Measurements from ENCODE around the gene LGMN.
"Not testable (repeated sequence)": the region's sequence is repeated elsewhere in the genome, so short reads cannot be mapped to it uniquely, and the experiment has no call there.

LGMN gene

DNA sequence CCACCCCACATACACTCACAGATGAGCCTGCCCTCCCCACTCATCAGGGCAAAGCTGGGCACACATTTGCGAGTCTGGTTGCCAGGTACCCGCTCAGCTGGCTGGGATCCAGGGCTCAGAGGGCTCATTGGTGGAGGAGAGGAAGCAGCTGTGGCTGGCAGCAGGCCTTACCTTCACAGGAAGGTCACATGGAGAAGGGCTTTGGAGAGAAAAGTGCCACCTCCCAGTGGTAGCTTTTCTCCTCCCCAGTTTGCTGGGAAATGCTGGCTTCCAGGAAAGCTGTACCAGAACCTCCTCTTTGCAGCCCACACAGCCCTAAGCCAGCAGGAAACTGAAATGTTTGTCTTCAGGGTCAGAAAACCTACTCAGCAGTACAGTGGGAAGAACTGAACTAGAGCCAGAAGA is 55.6 kb downstream of the LGMN start:
- DNase-seq, result peak; percentile 97

- peak; percentile 58 for DNase-seq
Measured at GRCh38 chr14:92690171-92691011, 58.0 kb downstream of the LGMN start.

GRCh38 chr14:92688434-92689375 is 59.7 kb downstream of the LGMN start:
- no peak for DNase-seq

GRCh38 chr14:92687681-92688433 is 60.6 kb downstream of the LGMN start:
- DNase-seq, result peak; percentile 56

DNA sequence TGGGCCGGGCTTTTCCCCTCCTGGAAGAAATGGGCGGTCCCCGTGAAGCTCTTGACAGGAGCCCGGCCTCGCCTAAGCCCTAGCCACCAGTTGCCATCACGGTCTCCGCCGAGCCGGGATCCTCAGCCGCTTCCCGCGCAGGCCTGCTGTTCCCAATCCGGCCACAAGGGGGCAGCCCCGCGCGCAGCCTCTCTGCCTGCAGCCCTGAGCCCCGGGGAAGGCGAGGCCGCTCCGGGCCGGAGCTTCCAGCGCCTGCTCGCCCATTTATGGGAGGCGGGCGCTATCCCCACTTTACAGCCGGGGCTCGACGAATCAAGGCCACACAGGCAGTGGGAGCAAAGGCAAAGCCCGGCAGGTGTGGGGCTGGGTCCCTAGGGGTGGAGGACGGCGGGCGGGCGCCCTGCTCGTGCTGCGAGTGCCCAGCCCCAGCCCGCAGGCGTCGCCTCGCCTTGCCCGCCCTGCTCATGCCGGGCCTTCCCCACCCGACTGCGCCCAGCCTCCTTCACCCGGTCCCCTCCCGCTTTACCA is 61.5 kb downstream of the LGMN start:
- peak; percentile 82 for DNase-seq

DNA sequence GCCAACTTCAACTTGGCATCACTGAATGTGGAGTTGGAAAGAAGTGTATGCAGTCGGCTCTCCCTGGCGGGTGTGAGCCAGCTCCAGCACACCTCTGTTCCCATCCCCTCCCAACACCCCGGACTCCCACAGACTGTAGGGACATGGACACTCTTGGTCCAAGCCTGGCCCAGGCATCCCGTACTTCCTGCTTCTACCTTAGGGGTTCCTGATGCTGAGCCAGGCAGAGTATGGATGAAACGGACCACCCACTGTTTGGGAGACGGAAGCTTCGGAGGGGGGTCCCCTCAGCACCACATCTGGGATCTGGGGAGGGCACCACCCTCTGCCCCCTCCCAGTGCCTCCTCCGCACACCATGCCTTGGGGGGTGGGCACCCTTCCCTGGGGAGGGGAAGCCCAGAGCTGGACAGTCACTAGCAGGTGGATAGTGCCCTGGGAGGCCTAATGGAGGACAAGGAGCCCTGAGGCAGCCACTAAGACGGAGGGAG is 62.0 kb downstream of the LGMN start:
- DNase-seq, result no peak

DNA sequence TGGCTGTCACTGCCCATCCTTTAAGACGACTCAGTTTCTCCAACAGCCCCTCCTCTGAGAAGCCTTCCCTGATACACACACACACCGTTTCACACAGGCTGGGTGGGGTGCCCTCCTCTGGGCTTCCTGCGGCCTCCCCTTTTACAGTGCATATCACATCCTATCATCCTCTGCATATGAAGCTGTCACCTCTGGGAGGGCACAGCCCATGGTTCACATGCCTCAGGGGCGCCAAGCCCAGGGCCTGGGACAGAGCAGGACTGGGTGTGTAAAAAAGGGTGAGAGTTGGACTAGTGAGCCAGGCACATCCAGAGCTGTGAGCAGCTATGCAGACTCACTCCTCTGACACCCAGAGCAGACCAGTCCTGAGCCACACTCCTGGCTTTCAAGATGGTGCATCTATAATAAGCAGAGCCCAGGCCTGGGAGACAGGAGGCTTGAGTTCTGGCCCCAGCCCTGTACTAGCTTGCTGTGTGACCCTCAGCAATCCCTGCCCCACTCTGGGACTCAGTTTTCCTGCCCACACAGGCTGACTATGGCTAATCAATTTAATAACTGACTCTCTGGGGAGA is 62.6 kb downstream of the LGMN start:
- no peak for DNase-seq

DNA sequence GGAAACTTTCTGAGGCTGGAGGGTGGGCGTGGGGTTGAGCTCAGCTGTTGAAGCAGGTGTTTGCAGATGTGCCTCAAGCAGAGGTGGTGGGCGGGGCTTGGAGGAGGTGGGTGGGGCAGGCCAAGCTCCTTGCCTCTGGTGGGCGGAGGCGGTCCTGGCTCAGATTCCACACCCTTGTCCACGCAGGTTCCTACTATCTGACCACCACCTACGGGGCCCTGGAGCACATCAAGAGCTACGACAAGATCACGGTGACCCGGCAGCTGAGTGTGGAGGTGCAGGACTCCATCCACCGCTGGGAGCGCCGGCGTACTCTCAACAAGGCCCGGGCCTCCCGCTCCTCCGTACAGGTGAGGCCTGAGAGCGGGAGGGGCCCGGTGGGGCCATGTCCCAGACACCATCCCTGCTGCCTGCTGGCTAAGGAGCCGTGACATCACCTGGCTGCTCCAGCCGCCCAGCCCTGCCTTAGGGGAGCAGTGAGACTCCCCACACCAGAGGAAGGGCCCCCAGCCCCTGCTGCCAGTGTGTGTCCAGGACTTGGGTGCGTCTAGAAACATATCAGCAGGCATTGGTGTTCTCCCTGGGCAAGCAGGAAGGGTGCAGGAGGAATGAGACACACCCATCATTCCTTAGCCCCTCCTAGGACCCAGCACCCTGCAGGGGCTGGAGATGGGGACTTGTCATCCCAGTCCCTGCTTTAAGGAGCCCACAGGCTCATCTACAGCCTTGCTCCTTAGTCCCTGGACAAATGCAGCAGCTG is 63.4 kb downstream of the LGMN start:
- DNase-seq, result no peak

DNA sequence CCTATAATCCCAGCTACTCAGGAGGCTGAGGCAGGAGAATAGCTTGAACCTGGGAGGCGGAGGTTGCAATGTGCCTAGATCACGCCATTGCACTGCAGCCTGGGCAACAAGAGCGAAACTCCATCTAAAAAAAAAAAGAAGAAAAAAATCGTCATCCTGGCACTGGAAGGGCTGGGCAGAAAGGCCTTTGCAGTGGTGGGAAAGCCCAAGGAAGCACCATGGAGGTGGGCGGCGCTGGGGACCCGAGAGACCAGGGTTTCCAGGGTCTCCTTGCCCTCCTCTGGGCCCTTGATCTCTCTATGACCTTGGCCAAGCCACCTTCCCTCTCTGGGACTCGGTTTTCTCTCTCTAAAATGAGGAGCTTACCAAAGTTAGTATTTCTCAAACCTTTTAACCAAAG is 65.4 kb downstream of the LGMN start:
- DNase-seq, result no peak

DNA sequence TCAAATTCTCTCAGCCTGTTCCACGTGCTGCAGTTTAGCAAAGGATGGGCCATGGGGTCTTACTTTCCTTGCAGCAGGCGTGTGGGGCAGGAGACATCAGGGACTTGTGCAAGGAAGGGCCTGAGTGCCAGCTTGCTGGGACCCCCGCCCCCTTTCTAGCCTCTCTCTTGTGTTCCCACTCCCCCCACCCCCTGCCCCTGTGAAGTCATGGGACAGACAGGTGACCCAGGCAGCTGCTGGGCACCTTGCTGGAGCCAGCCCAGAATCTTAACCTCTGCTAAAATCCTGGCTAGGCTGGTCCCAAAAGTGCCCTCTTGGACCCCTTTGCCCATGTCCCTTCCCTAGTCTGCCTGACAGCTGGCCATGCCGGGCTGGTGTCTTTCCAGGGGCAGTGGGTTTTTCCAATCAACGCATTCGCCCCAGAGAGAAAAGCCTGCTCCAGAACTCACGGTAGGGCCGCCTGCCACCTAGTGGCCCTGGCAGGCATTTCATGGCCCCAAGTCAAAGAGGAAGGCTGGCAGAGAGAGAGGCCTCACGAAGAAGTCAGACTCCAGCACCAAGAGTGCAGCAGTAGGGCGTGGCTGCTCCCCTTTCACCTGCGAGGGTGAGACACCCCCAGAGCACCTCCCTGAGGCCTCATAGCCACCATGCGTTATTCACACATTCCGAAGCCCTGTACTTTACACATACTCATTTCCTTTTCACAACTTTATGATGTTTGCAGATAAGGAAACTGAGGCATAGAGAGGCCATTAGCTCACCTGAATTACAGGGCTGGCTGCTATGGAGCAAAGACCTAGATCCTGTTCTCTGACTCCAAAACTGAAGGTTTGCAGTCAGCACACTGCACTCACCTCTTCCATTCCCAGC is 67.4 kb downstream of the LGMN start:
- DNase-seq, result no peak

GRCh38 chr14:92680330-92680729 is 68.1 kb downstream of the LGMN start:
- not testable (repeated sequence) for DNase-seq

DNA sequence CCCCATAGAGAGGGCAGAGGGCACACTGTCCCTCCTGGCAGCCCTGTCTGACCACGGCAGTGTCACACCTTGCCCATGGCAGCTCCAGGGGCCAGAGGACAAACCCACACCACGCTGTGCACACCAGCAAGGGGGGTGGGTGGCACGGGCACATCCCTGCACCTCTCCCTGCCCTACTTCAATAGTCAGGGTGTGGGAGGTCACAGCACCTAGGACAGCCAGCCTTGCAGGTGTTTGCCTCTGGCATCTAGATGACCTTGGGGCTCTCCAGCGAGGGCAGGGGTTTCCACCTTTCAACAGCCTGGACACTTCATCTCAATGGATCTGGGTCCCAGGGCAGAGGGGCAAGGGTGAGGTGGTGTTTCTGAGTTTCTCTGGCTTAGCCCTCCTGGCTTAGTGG is 69.2 kb downstream of the LGMN start:
- no peak for DNase-seq

DNA sequence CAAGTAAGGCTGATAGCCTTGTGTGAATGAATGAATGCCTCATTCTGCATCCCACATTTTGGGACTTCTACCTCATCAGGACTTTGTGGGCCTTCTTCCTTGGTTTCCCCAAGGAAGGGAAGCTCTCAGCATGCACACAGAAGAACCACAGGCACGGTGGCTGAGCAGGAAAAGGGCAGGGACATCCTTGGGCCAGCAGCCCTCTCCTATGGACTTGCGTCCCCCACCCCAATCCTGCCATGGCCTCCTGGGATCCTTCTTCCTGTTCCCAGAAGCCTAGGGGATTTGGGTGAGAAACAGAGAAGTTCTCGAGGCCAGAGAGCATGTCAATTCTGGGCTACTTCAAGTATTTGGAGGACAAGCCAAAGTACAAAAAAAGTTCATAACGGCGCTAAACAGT is 69.7 kb downstream of the LGMN start:
- DNase-seq, result no peak

DNA sequence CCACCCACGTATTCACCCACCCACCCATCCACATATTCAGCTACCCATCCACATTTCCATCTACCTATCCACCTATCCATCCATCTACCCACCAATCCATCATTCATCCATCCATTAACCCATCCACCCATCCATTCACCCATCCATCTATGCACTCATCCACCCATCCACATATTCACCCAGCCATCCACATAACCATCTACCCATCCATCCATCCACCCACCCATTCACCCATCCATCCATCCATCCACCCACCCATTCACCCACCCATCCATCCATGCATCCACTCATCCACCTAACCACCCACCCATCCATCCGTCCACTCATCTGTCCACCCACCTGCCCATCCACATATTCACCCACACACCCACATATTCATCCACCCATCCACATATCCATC is 70.5 kb downstream of the LGMN start:
- no peak for DNase-seq

- DNase-seq, result no peak
Measured at GRCh38 chr14:92677087-92677668, 71.2 kb downstream of the LGMN start.

DNA sequence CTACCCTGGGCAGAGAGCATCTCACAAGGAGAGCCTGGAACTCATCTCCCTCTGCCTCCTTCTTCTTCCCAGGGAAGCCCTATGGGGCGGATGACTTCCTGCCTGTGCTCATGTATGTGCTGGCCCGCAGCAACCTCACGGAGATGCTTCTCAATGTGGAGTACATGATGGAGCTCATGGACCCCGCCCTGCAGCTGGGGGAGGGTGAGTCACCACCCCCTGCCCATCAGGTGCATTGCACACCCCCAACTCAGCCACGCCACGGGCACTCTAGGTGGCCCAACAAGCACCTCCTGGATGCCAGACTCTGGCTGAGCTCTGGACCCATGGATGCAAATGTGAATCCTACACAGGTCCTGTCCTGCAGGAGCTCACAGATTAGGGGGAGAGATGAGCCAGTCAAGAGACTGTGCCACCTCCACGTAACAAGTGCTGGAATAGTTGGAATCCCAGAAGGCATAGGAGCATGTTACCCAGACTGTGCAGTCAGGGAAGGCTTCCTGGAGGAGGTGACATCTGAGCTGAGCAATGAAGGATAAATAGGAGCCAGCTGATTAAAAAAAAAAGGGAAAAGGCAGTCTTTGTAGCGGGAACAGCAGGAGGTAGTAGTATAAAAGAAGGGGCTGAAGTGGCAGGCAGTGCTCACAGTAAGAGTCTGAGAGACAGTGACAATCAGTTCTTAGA is 71.9 kb downstream of the LGMN start:
- DNase-seq, result no peak

DNA sequence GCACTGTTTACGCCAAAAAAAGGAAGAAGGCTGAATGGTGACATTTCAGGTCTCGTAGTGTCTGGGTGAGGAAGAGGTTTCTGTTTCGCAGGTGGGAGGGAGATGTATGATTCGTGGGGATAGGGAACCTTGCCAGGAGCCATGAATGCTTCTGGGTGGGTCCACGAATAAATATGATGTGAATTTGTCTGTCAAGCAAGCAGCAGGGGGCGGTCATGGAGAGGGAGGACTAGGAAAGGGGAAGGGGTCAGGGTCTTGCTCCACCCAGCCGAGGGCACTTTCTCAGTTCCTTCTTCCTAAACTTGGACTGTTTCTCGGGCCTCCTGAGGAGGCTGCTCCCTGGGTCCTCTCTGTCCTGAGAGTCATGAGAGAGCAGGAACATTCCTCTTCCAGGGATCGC is 72.5 kb downstream of the LGMN start:
- no peak for DNase-seq

DNA sequence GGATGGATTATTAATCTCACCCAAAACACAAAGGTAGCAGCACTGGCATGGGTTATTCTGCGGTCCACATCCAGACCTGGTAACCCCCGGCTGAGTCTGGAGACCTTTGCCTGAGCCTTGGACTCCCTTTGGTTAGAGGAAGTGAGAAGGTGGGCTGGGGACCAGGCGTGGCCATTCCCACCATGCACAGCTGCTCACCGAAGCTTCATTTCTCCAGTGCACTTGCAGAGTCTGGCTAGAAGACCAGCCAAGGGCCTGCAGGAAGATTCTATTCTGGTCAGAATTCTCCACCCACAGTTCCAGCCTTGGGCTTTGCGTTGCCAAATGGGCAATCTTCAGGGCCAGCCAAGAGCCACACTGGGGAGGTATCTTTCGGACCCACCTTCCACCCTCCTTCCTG is 73.0 kb downstream of the LGMN start:
- no peak for DNase-seq

DNA sequence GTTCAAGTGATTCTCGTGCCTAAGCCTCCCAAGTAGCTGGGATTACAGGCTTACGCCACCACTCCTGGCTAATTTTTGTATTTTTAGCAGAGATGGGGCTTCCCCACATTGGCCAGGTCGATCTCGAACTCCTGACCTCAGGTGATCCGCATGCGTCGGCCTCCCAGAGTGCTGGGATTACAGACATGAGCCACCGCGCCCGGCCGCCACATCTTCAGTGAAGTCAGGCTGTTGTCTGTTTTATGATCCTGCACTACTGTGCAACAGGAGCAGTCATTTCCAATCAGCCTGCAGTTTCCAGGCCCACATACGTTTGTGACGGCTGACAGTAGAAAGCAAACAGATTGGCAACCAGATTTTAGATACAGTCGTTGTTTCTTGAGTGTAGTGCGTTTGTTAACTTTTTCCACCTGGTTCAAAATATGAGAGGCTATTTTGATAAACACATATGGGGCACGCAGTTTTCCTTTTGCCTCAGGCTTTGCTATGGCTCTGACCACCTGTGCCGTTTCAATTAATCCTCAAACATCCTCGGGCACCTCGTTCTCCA is 74.8 kb downstream of the LGMN start:
- no peak for DNase-seq

Data from DMS79 (cell line).